Caco-2 (cell line): ENCODE measurements around the gene KIF1A. TPM values are rescaled to one million over a fixed set of nuclear protein-coding genes. Genes with fewer than 3 reads are reported as not detected.
A peak's percentile ranks its signal among the peaks of the same experiment; 100 is the strongest.

Experiments used
- BruUV-seq: library from RNA; stranded (reverse); fragments of 400-500 nt; replicated peaks from 2 replicates; lab custom pipeline; 2021; lab: Mats Ljungman, UMichigan
- CTCF ChIA-PET: fragments of 300-600 bp; sonication (Branson Sonifier 250); formaldehyde crosslinking; loops from one replicate; lab custom pipeline; 2022; ENCODE audit warnings: antibody characterized with exemption; lab: Charles Lee
- POLR2A ChIA-PET: fragments of 300-600 bp; sonication (Branson Sonifier 250); formaldehyde crosslinking; loops from one replicate; lab custom pipeline; 2022; ENCODE audit warnings: antibody characterized with exemption; lab: Charles Lee
- DNase-seq, 2 experiments: peaks; one replicate each; pipeline versions ENCODE4 v3.0.0 to v3.0.0-alpha.2; 2020 to 2022
- H3K27me3 ChIP-seq: replicated peaks from 2 replicates; pipeline ENCODE4 v1.6.0; 2011; ENCODE audit warnings: low read length; ENCODE audit not compliant: control insufficient read depth, insufficient read depth
- H3K36me3 ChIP-seq: 2 replicates; pipeline ENCODE4 v1.5.1; 2011; ENCODE audit warnings: low read length; ENCODE audit not compliant: control insufficient read depth, insufficient read depth
- H3K4me1 ChIP-seq: fragments of 250-450 bp; sonication (Bioruptor Pico); 2 replicates; pipeline ENCODE4 v1.5.1; 2020; ENCODE audit warnings: mild to moderate bottlenecking
- H3K4me3 ChIP-seq: 2 replicates; pipeline ENCODE4 v1.5.1; 2011; ENCODE audit warnings: low read depth, mild to moderate bottlenecking, control low read depth, low read length
- H3K9me3 ChIP-seq: fragments of 250-450 bp; sonication (Bioruptor Pico); 2 replicates; pipeline ENCODE4 v1.5.1; 2020; ENCODE audit warnings: mild to moderate bottlenecking, moderate library complexity
- H3K27ac Mint-ChIP-seq: one replicate; pipeline ENCODE4 v1.8.0; 2022; ENCODE audit warnings: mixed read lengths; ENCODE audit not compliant: unreplicated experiment
- H3K27me3 Mint-ChIP-seq: one replicate; pipeline ENCODE4 v1.8.0; 2022; ENCODE audit warnings: mixed read lengths; ENCODE audit not compliant: insufficient read depth, unreplicated experiment
- H3K36me3 Mint-ChIP-seq: one replicate; pipeline ENCODE4 v1.8.0; 2022; ENCODE audit warnings: mild to moderate bottlenecking, mixed read lengths; ENCODE audit not compliant: insufficient read depth, unreplicated experiment
- H3K4me1 Mint-ChIP-seq: one replicate; pipeline ENCODE4 v1.8.0; 2022; ENCODE audit warnings: low read depth, mixed read lengths; ENCODE audit not compliant: unreplicated experiment
- H3K4me3 Mint-ChIP-seq: one replicate; pipeline ENCODE4 v1.8.0; 2022; ENCODE audit warnings: mild to moderate bottlenecking, moderate library complexity, mixed read lengths; ENCODE audit not compliant: unreplicated experiment
- H3K9me3 Mint-ChIP-seq: one replicate; pipeline ENCODE4 v1.8.0; 2022; ENCODE audit warnings: mixed read lengths; ENCODE audit not compliant: unreplicated experiment
- intact Hi-C: fragments of 100-400 bp; cut with micrococcal nuclease; formaldehyde crosslinking; loops from one replicate; pipeline ENCODE4 v1.10.0; 2022; ENCODE audit not compliant: unreplicated experiment
- total RNA-seq: library from RNA; stranded (reverse); gene quantifications from 2 replicates; pipeline ENCODE4 v1.2.3, GENCODE V29; 2022
- TF ChIP-seq, protein P1 (sequence below), 2 experiments: fragments of 200-600 bp in 1 of 2; IDR thresholded peaks; 1 replicate in 1 of 2; 2 replicates in 1 of 2; pipeline versions ENCODE4 v1.5.1 to v1.8.0; 2011 to 2022; ENCODE audit warnings: antibody characterized with exemption in 1 of 2, control low read depth in 1 of 2, inconsistent platforms in 1 of 2, low read depth in 1 of 2, low read length in 1 of 2, mild to moderate bottlenecking in 1 of 2, moderate library complexity in 1 of 2; ENCODE audit not compliant: insufficient read depth in 1 of 2, severe bottlenecking in 1 of 2, unreplicated experiment in 1 of 2

The KIF1A gene
- total RNA-seq, 1 experiment from 2014 or later = 33.1 TPM

DNA sequence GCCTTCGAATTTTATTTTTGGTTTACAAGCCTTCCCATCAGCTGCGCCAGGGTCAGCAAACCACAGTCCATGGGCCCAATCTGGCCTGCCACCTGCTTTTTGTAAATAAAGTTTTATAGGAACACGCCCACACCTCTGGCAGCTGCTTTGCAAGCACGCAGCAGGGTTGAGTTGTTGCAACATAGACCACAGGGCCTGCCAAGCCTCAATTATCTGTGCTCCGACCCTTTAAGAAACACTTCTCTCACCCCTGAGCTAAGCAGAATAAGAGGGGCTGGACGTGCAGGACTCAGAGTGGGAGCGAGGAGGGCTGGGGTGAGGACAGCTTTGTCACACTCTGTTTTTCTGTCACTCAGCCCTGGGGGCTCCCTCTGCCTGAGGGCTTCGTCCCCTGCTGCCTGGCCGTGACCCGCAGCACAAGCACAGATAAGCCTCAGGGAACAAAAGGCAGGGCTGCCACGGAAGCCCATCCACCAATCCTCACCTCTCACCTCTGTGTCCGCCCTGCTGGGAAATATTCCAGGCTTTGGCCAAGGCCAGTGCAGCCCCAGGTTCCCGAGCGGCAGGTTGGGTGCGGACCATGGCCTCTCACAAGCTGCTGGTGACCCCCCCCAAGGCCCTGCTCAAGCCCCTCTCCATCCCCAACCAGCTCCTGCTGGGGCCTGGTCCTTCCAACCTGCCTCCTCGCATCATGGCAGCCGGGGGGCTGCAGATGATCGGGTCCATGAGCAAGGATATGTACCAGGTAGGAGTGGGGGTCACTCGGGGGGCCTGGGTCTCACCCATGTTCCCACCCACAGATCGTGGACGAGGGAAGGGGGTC, 48.5 kb upstream of the KIF1A start, which contains the start of gene AGXT:
TSS of gene AGXT (plus strand) at position 539 of the 823 bp plus-strand sequence. CDS start at position 581, 42 bp downstream.
- no peaks in the 10 kb centered on the region for H3K9me3 Mint-ChIP-seq
- Histone ChIP-seq H3K27me3 (no peaks in the 10 kb centered on the region), H3K9me3 (no peaks in the 10 kb centered on the region), H3K4me1 (peaks cover 2% of the 10 kb centered on the region), H3K36me3 (no peaks in the 10 kb centered on the region), H3K4me3 (no peak within 1 kb of the TSS)
- H3K27me3 Mint-ChIP-seq = no peaks in the 10 kb centered on the region
- peaks cover 12% of the 10 kb centered on the region for H3K4me1 Mint-ChIP-seq
- intact Hi-C loops = no loop called here
- no peak within 1 kb of the TSS for H3K4me3 Mint-ChIP-seq
- CTCF ChIA-PET = no interaction called here
- TF ChIP-seq, protein P1, sequence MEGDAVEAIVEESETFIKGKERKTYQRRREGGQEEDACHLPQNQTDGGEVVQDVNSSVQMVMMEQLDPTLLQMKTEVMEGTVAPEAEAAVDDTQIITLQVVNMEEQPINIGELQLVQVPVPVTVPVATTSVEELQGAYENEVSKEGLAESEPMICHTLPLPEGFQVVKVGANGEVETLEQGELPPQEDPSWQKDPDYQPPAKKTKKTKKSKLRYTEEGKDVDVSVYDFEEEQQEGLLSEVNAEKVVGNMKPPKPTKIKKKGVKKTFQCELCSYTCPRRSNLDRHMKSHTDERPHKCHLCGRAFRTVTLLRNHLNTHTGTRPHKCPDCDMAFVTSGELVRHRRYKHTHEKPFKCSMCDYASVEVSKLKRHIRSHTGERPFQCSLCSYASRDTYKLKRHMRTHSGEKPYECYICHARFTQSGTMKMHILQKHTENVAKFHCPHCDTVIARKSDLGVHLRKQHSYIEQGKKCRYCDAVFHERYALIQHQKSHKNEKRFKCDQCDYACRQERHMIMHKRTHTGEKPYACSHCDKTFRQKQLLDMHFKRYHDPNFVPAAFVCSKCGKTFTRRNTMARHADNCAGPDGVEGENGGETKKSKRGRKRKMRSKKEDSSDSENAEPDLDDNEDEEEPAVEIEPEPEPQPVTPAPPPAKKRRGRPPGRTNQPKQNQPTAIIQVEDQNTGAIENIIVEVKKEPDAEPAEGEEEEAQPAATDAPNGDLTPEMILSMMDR (IDR thresholded peaks at IDR 0.05; ENCODE audit: insufficient read depth in 1 of 2, low read depth in 1 of 2, low read length in 1 of 2, severe bottlenecking in 1 of 2, unreplicated experiment in 1 of 2) = no peak
- no peaks in the 10 kb centered on the region for H3K36me3 Mint-ChIP-seq
- BruUV-seq = no TSS peak
- POLR2A ChIA-PET = no interaction called here
- DNase-seq = peak in 1 of 2 experiments; percentile 33
- H3K27ac Mint-ChIP-seq = no peak within 1 kb of the TSS

DNA sequence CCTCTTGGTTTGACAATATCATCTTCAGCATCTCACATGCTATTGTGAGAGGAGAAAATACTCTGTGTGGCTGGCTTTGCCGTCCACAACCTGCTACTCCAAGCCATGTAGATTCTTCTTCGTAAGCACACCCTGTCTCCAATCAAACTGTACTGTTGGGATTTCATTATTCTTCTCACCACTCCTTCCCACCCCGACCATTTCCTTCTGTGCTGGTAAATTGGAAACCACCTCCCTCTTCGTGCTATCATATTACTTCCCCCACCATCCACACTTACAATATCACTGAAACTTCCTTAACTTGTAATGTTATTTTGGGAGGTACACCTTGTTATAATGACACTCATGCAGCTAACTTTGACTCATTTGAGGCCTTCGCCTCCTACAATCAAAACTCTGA, 45.4 kb upstream of the KIF1A start:
- H3K9me3 Mint-ChIP-seq = no peaks in the 10 kb centered on the region
- BruUV-seq = no TSS peak
- intact Hi-C loops = no loop called here
- H3K4me1 Mint-ChIP-seq = peaks cover 25% of the 10 kb centered on the region
- no peaks in the 10 kb centered on the region for H3K27me3 ChIP-seq
- POLR2A ChIA-PET = no interaction called here
- no peaks in the 10 kb centered on the region for H3K36me3 Mint-ChIP-seq
- H3K36me3 ChIP-seq = no peaks in the 10 kb centered on the region
- TF ChIP-seq, protein P1 (IDR thresholded peaks at IDR 0.05; ENCODE audit: insufficient read depth in 1 of 2, low read depth in 1 of 2, low read length in 1 of 2, severe bottlenecking in 1 of 2, unreplicated experiment in 1 of 2) = no peak
- CTCF ChIA-PET = no interaction called here
- H3K9me3 ChIP-seq = no peaks in the 10 kb centered on the region
- peaks cover 12% of the 10 kb centered on the region for H3K4me1 ChIP-seq
- H3K4me3 ChIP-seq = no peak overlapping the region
- H3K27ac Mint-ChIP-seq = no peak overlapping the region
- no peak overlapping the region for H3K4me3 Mint-ChIP-seq
- no peaks in the 10 kb centered on the region for H3K27me3 Mint-ChIP-seq
- no peak for DNase-seq

DNA sequence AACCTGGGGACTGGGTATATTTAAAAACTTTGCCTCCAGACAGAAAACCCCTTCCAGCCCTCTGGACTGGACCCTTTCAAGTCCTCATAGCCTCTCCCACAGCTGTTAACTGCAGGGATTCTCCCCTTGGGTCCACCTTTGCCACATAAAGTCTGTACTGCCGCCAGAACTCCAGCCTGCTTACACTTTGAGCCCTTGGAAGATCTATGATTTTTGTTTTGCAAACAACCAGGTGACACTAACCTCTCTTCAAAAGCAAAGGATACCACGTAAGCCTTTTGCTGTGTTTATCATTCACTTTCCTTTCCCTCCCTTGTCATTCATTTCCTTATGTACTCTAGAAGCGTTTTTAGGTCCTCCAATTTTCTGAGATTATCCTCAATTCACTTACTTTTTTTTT, 44.5 kb upstream of the KIF1A start:
- CTCF ChIA-PET = no interaction called here
- no peaks in the 10 kb centered on the region for H3K27me3 Mint-ChIP-seq
- H3K4me1 ChIP-seq = peaks cover 12% of the 10 kb centered on the region
- H3K36me3 ChIP-seq = no peaks in the 10 kb centered on the region
- no peak overlapping the region for H3K4me3 Mint-ChIP-seq
- no peaks in the 10 kb centered on the region for H3K27me3 ChIP-seq
- H3K27ac Mint-ChIP-seq = no peak overlapping the region
- TF ChIP-seq, protein P1 (IDR thresholded peaks at IDR 0.05; ENCODE audit: insufficient read depth in 1 of 2, low read depth in 1 of 2, low read length in 1 of 2, severe bottlenecking in 1 of 2, unreplicated experiment in 1 of 2) = no peak
- POLR2A ChIA-PET = no interaction called here
- no peak overlapping the region for H3K4me3 ChIP-seq
- intact Hi-C loops = no loop called here
- no peak for DNase-seq
- H3K9me3 Mint-ChIP-seq = no peaks in the 10 kb centered on the region
- H3K4me1 Mint-ChIP-seq = peaks cover 25% of the 10 kb centered on the region
- BruUV-seq = no TSS peak
- H3K9me3 ChIP-seq = no peaks in the 10 kb centered on the region
- H3K36me3 Mint-ChIP-seq = no peaks in the 10 kb centered on the region
